ENCODE results near the gene DPY19L3.
A peak's percentile ranks its signal among the peaks of the same experiment; 100 is the strongest.
"Not testable (repeated sequence)": the region's sequence is repeated elsewhere in the genome, so short reads cannot be mapped to it uniquely, and the experiment has no call there.

The DPY19L3 gene

DNA sequence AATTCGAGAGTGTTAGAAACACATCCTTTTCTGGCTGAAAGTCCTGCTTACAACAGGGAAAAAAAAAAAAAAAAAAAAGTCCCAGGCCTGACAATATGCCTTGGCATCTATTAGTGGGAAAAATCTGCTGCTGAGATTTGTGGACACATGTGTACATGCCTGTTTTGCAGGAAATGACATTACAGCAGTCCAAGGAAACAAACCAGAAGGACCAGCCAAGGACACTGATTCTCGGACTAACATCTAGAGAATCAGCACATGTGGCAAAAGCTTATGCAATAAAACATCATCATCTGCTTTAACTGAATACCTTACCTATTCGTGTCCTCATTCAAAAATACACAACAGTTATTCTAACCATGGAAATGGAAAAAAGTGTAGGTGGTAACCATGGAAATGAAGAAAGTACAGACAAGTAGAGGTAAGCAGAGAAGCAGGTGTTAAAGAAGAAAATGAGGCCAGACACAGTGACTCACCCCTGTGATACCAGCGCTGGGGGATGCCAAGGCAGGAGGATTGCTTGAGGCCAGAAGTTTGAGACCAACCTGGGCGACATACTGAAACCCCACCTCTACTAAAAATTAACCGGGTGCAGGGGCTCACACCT lies 9.4 kb upstream of the DPY19L3 start:
- DNase-seq (ENCODE audit: low read depth in 2 of 2), result no peak

DNA sequence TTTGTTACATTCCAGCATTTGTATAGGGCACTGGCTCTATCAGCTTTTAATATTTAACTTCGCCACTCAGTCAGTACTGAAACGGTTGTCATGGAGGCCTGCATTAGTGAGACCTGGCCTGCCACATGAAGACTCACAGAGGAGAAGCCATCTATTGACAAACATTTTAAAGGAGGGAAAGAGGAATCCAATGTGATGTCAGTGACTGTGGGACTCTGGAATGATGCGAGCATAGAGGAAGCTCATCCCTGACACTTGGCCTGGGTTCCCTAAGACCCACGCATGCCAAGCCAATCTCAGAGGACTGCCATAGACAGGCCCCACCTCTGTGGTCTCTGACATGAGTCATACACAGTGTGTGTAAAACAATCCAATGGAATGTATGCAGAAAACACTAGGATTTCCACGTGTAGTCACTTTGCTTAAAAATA lies 7.9 kb upstream of the DPY19L3 start:
- DNase-seq (ENCODE audit: low read depth in 2 of 2), result no peak

DNA sequence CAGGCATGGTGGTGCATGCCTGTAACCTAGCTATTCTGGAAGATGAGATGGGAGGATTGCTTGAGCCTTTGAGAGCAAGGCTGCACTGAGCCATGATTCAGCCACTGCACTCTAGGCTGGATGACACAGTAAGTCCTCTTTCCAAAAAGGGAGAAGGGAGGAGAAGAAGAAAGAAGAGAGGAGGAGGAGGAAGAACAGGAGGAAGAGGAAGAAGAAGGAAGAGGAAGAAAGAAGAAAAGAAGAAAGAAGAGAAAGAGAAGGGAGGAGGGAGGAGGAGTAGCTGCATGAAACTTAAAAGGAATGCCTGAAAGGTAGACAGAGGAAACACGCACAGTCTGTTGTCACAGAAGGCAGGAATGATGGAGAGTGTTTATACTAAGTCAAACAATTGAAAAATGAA lies 3.6 kb upstream of the DPY19L3 start:
- no peak for DNase-seq (ENCODE audit: low read depth in 2 of 2)

DNA sequence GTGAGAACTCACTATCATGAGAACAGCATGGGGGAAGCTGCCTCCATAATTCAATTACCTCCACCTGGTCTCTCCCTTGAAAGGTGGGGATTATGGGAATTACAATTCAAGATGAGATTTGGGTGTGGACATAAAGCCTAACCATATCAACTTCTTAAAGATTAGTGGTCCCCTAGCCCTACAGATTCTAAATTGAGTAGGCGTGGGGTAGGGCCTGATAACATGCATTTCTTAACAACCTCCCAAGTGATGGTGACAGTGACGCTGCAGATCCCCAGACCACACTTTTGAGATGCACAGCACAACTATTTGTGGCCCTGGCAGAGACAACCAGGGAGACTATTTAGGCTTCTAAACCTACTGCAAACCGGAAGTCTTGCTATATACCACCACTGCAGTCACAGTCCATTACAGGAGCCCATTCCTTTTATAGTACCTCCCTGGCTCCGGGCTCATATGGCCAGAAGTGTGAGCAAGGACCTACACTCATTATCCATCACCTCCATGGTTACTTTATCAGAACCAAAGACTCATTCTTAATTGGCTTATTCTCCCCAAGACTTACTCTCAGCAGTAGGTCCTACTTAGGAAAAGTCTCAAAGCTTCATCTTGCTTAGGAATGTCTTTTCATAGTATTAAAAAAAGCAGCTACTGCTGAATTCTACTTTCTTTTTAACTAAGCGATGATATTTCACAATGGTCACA lies 2.1 kb upstream of the DPY19L3 start:
- DNase-seq (ENCODE audit: low read depth in 2 of 2), result no peak

DNA sequence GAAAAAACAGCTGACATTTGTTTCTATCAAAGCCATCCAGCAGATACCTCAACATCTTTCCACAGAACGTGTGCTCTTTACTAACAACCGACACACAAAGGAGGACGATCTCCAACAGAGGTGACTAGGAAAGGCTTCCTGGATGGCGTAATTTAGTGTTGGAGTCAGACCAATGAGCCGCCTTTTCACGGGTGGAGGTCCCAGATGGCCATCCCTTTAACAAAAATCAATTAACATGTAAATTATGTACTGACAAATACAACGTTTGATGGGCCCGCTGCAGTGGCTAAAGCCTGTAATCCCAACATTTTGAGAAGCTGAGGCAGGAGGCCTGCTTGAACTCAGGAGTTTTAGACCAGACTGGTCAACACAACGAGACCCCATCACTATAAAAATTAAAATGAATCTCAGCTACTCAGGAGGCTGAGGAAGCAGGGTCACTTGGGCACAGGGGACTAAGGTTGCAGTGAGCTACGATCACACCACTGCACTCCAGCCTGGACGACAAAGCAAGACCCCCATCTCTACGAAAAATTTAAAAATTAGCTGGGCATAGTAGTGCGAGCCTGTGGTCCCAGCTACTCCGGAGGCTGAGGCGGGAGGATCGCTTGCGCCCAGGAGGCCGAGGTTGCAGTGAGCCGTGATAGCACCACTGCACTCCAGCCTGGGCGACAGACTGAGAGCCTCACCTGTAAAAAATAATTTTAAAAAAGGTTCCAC lies 1.2 kb upstream of the DPY19L3 start:
- no peak for DNase-seq (ENCODE audit: low read depth in 2 of 2)

DNA sequence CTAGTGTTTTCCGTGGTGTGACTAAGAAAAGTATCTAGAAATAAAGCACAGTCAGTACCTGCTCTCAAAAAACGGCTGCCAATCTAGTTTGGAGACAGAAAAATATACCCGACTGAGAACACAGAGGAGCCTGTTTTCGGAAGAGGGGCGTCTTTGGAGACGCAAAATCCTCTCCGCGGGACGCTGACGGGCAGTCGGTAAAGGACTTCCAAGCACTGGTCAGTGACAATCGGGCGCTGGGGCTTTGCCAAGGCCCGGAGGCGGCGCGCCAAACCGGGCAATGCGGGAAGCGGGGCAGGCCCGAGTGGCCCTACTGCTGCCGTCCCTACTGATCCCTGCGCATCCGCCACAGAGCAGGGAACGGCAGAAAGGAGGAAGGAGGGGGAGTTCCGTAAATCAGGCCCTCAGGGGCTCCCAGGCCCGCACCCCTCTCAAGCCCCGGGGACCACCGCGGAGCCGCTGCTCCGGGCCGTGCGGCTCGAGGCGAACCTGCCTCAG lies 588 bp upstream of the DPY19L3 start:
- DNase-seq (ENCODE audit: low read depth in 2 of 2), result peak in 1 of 2 donors; percentile 5

DNA sequence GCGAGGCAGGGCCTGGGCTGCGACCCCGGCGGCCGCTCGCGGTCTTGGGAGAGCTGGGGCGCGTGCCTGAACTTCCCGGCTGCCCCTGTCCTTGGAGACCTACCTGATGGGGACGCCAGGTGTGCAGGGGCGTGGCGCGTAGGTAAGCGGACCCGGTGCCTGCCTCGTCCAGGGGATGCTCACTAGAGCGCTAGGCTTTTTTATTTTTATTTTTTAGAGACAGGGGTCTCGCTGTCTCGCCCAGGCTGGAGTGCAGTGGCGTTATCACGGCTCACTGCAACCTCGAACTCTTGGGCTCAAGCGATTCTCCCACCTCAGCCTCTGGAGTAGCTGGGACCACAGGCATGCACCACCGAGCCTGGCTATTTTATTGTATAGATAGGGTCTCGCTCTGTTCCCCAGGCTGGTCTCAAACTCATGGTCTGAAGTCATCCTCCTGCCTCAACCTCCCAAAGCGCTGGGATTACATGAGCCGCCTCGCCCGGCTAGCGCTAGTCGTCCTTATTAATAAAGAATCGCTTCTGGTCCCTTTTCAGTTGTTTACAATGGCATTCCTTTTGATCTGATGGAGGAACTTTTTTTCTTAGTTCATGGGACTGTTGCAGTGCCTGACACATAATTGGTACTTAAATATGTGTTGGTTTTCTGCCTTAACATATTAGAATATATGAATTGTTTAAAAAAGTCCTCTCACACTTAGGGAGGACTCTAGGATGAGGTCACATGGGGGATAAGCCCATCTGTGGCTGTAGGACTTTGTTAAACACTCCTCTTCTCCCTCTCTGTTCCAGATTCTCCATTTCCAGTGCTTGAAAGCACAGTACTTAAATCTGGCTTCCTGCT lies 812 bp downstream of the DPY19L3 start:
- no peak for DNase-seq (ENCODE audit: low read depth in 2 of 2)

DNA sequence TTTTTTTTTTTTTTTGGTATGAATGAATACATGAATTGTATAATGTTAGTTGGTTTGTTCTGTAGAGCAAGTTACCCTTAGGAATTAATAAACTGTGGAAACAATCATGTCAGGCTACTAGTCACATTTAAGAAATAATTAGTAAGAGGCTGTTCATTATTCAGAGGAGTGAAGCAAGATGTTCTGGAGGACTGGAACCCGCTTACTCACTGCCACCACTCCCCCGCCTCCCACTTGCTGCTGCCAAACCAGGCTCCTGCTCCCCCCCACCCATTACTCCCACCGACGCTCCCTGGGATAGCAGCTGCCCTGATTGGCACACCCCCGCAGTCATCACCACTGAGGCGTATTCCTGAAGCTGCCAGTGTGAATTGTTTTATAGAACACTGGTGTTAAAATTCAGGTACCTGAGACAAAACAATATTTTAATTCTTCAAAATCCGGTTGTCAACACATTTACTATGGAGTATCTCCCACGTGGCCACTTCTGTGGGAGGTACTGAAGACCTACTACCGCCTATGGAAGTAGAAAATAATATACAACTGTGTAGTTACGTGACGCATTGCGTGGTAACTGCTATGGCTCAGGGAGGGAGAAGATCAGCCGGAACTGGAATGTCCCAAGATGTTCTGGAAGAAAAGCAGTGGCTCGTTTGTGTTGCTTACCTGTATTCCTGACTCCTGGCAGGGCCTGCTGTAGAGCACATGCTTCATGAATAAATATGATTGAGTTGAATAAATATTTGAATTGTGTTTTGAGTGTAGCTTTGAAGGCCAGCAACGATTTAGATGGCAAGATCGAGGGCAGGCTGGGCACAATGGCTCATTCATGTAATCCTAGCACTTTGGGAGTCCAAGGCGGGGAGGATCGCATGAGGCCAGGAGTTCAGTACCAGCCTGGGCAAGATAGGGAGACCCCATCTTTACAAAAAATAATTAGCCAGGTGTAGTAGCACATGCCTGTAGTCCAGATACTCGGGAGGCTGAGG lies 1.7 kb downstream of the DPY19L3 start:
- no peak for DNase-seq (ENCODE audit: low read depth in 2 of 2)

DNA sequence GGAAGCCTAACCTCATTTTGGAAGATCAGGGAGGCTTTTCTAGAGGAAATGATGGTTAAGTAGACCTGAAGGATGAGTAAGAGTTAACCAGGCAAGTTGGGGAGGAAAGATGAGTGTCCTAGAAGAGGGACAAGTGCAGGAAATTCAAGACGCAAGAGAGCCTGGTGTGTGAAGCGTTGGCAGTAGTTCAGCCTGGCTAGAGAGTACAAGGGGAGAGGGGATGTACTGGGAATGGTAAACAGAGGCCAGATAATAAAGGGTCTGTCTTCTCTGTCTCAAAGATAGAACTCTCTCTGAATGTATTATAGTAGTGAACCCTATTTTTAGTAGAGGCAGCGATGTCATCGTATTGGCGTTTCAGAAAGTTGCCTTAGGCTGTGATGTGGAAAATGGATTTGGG lies 9.7 kb downstream of the DPY19L3 start:
- DNase-seq (ENCODE audit: low read depth in 2 of 2), result no peak

DNA sequence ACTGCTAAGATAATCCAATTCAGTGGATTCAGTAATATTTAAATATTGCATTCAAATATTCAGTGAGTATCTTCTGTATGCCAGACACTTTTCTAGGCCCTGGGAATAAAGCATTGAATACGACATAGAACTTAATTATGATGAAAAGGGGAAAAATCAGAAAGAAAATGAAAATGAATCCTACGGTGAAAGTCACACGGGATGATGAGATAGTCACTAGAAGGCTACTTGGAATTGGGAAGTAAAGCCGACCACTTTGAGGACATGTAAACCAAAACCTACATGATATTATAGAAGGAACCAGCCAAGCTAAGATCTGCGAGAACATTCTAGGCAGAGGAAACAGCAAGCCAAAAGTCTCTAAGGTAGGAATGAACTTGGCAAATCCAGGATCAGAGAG lies 10.1 kb downstream of the DPY19L3 start:
- DNase-seq (ENCODE audit: low read depth in 2 of 2), result no peak

DNA sequence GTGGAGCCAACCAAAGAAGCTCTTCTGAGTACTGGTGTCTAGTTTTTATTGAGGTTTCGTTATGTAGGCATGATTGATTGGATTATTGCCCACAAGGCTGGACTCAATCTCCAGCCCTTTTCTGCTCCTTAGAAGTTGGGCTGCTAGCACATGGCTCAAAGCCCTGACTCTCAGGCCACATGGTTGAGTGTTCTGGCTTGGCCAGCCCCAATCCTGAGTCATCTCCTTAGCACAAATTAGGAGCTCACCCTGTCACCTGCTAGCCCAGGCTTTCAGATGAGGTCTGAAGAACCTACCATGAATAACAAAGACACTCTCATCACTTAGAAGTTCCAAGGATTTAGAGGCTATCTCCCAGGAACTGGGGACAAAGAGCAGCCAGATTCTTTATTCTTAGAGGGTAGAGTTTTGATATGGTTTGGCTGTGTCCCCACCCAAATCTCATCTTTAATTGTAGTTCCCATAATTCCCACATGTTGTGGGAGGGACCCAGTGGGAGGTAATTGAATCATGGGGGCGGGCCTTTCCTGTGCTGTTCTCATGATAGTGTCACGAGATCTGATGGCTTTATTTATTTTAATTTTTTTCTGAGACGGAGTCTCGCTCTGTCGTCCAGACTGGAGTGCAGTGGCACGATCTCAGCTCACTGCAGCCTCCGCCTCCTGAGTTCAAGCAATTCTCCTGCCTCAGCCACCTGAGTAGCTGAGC lies 11.3 kb downstream of the DPY19L3 start:
- no peak for DNase-seq (ENCODE audit: low read depth in 2 of 2)

DNA sequence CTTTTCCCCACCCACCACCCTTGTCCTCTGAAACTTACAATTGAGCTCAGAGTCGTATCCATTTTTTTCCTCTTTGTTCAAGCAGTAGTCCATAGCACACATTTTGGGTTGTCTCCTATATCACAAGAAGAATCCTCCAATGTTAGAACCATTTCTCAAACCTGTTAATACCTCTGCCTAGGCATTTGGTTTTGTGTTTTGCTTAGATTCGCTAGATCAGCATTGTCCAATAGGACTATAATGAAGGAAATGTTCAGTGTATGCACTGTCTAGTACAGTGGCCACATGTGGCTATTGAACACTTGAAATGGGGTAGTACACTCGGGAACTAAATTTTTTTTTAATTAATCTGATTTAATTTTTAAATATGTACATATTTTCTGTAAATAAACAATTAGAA lies 12.6 kb downstream of the DPY19L3 start:
- DNase-seq (ENCODE audit: low read depth in 2 of 2), result no peak

DNA sequence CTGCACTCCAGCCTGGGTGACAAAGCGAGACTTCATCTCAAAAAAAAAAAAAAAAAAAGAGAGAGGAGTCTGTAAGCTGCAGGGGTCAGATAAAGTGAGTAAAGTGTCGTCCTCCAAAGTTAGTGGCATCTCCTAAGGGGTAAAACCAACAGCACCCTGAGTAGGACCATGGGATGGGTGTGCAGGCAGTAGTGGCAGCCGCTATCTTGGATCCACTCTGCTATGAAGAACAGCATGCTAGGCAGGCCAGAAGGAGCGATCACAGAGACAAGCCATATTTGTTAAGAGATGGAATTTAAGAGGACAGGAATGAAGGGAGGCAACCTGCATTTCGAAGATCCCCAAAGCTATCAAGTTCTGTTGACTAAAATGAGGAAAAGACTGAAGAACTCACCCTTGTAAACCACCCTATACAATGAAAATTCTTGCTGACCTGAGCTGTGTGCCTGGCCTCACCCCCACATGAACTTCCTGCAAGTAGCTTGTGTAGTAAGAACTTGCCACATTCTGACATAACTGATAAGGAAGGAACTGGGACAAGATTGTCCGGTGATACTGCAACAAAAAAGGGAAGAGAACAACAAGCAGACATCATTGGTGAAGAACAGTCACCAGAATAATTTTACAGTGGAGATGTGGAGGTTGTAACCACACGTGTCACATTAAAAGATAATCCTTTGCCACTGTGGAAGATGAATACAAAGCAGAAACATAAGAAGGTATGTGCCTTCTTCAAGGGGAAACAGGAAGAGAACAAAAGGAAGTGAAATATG lies 16.2 kb downstream of the DPY19L3 start:
- no peak for DNase-seq (ENCODE audit: low read depth in 2 of 2)

DNA sequence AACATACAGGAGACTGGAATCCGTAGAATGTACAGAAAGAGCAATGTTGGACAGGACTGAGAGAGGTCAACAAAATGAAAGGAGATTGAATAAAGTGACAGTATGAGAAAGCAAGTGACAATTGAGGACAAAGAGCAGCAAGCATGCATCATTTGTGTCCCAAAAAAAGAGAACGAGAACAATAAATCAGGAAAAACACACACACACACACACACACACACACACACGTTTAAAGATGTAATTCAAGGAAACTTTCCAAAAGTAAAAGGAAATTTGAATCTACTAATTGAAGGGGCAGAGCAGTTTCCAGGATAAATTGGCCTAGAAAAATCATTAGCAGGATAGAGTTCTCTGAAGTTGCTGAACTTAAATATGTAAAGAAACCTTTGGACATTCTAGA lies 16.9 kb downstream of the DPY19L3 start:
- no peak for DNase-seq (ENCODE audit: low read depth in 2 of 2)

DNA sequence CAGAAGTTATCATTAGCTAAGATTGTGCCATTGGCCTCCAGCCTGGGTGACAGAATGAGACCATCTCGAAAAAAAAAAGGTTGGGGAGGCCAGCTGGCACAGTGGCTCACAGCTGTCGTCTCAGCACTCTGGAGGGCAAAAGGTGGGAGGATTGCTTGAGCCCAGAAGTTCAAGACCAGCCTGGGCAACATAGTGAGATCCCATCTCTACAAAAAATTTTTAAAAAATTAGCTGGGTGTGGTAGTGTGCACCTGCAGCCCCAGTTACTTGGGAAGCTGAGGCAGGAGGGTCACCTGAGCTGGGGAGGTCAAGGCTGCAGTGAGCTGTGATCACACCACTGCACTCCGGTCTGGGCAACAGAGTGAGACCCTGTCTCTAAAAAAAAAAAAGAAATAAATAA lies 18.4 kb downstream of the DPY19L3 start:
- not testable (repeated sequence) for DNase-seq (ENCODE audit: low read depth in 2 of 2)

DNA sequence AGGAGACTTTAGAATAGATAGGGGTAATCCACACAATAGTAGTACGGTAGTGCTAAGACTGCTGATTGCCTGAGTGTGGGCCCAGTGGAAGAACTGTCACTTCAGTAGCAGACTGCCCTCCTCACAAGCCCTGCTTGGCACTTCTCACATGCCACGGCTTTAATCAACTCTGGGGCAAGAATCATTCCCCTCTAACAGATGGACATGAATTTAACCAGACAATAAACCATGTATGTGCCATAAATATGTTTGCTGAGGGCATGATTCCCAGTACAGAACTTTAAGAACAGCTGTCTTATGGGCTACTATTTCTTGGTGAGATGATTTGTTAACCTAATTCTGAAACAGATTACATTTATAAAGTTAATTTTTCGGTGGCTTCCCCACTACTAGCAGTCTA lies 22.0 kb downstream of the DPY19L3 start:
- no peak for DNase-seq (ENCODE audit: low read depth in 2 of 2)

DNA sequence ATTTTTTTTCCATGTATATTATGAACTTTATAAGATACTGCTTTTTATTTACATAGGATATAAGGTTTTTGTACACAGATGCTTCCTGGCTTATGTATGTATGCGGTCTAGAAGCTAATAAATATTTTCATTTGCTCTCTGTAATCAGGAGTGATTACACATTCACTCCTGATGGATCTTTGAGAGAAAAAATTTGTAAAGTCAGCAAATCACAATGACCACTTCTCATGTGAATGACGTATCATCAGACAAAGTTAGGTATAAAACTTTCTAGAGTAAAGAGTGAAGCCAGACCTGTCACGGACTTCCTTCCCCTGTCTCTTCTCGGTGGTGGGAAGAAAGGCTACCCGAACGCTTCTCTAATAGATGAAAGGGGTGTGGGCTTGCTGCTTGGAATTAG lies 31.1 kb downstream of the DPY19L3 start:
- no peak for DNase-seq (ENCODE audit: low read depth in 2 of 2)

DNA sequence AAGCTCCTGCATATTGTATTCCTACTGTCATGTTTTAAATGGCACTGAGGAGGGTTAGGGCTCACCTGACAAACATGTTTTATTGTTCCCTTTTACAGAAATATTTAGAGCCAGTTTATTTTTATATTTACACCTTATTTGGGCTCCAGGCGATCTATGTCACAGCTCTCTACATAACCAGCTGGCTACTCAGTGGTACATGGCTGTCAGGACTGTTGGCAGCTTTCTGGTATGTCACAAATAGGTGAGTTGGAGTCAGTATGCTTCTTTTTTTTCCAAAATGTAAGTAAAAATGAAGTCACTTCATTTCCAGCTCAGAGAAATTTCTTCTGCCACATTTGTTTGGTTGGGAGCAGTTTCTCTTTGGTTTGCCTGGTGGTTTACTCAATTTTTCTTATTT lies 31.5 kb downstream of the DPY19L3 start:
- no peak for DNase-seq (ENCODE audit: low read depth in 2 of 2)

DNA sequence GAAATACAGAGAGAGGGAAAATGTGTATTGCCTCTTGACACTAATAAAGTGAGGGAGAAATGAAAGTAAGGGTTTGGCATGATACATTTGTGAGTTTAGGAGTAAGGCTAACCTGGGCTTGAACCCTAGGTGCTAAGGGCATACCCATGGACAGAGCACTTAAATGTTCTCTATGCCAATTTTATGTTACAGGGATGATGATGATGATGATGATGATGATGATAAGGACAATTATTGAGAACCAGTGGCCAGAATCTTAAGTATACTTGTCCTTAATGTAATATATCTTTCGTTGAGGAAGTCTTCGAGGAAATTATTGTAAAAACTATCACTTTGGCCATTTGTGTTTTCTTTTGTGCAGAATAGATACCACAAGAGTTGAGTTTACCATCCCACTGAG lies 33.2 kb downstream of the DPY19L3 start:
- no peak for DNase-seq (ENCODE audit: low read depth in 2 of 2)

Data from stimulated activated CD8-positive, alpha-beta memory T cell treated with anti-CD3 and anti-CD28 coated beads, Interleukin-2, amount 100 ng/mL, for 48 hours (primary cell).